ENCODE measurements around the gene PEX14.

The PEX14 gene

GRCh38 chr1:10667861-10668761 lies 193.4 kb downstream of the PEX14 start:
- no peak for DNase-seq (ENCODE audit: low read depth)

DNA sequence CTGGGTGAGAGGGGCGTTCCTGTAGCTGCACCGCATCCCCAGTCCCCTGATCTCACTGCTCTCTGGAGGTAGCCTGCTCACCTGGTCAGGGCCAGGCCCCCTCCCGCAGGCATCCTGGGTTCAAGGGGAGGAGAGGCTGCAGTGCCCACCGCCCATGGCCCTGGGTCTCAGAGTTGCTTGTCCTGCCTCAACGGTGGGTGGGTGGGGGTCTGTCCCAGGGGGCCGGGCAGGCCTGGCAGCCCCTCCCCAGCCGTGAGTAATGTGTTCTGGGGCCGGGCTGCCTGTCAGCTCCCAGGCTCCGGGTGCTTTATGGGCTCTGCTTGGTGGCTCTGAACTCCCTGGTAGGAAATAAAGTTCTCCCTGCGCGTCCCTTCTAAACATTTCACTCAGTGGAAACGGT lies 194.8 kb downstream of the PEX14 start:
- DNase-seq (ENCODE audit: low read depth): no peak

GRCh38 chr1:10670190-10670589 lies 195.4 kb downstream of the PEX14 start:
- no peak for DNase-seq (ENCODE audit: low read depth)

DNA sequence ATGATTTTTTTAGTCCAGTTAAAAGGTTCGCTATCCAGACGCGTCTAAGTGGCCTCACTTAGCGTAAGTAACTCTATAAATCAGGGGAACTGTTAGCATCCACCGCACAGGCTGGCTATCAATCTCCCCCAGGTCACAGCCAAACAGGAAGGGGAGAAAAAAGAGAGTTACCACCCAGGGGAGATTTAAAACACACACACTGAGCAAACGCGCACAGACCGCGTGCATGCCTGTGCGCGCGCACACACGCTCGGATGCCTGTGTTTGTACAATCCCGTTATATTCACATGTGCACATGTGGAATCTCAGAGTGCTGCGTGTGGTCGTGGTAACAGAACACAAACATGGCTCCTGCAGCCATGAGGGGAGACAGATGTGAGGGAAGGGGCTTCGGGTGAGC lies 196.3 kb downstream of the PEX14 start:
- DNase-seq (ENCODE audit: low read depth): no peak

DNA sequence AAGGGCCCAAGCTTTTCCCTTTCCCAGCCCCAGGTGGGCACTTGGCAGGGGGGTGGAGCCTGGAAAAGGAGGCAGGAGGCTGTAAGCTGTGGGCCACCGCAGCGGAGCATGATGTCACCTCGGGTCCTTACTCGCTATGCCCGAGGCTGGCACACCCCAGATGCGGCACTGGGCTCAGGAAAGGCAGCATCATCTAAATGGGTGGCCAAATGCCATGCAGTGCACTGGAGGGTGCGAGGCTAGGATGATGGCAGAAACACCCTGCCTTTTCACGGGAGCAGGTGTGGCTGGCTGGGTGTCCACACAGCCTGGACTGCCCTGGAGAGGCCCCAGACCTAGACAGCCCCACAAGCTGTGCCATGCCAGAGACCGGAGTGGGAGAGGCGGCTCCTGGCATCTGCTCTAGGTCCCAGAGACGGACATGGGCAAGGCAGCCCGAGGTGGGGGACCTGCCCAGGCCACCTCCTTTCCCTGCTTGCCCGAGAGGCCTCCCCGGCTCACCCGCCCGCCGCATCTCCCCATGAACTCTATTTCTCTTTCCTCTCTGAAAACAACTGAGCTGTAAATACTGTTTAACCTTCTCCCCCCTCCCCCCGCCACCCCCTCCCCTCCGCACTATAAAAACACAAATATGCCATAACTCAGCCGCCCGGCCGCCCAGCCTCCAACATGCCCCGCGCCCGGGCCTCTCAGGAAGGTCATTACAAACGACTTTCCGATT lies 197.0 kb downstream of the PEX14 start:
- no peak for DNase-seq (ENCODE audit: low read depth)

GRCh38 chr1:10672343-10673050 lies 197.7 kb downstream of the PEX14 start:
- no peak for DNase-seq (ENCODE audit: low read depth)

- no peak for DNase-seq (ENCODE audit: low read depth)
These were observed 198.5 kb downstream of the PEX14 start for GRCh38 chr1:10673109-10673711.

DNA sequence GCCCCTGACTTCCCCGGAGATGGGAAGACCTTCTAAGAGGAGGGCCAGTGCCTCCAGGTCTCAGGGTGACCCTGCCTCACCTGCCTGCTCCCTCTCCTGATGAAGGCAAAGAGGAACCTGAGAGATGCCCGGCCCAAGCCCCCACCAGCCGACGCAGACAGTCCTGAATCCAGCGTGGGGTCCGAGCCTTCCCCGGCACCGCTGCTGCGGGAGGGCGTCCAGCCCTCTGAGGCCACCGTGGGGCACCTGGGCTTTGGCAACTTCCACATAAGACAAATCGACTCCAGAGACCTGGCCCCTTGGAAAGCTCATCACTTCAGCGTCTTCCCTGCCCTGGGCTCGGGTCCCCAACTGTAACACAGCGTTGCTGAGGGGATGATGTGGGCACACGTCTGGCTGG lies 199.5 kb downstream of the PEX14 start:
- no peak for DNase-seq (ENCODE audit: low read depth)

GRCh38 chr1:10674700-10675609 lies 200.2 kb downstream of the PEX14 start:
- DNase-seq (ENCODE audit: low read depth): no peak

DNA sequence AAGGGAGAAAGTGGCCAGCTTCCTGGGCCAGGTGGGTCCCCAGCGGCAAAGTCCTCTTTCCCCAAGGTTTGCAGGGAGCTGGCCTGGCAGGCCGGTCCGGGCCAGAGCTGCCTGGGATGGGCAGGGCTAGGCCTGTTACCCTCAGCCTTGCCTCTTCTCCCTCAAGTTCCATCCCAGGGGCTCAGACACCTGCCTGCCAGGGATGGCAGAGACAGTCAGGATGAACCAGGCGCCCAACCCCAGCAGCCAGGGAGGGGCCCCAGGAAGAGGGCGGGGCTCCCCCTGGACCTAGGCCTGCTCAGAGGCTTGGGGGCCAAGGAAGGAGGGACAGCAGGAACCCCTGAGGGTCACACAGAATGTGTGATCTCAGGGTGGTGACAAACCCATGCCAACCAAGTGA lies 201.1 kb downstream of the PEX14 start:
- DNase-seq (ENCODE audit: low read depth): no peak

- DNase-seq (ENCODE audit: low read depth): no peak
These were observed 202.2 kb downstream of the PEX14 start for GRCh38 chr1:10676963-10677362.

- no peak for DNase-seq (ENCODE audit: low read depth)
These were observed 203.0 kb downstream of the PEX14 start for GRCh38 chr1:10677491-10678391.

DNA sequence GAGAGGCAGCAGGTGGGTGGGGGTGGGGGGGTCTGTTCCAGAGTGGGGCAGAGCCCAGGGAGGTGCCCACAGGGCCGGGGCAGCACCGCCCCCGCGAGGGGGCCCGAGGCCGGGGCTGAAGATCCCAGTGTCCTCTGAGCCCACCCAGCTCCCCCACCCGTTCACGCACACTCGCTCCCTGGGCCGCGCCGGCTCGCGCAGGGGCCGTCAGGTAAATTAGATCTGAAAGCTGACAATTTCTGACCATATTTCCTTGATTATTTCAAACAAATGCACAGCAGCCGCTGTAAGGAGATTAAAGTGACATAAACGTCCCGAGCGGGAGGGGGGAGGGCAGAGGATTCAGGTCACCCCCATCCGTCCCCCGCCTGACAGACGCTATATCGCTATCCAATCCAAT lies 203.7 kb downstream of the PEX14 start:
- no peak for DNase-seq (ENCODE audit: low read depth)

GRCh38 chr1:10678852-10679251 lies 204.1 kb downstream of the PEX14 start:
- DNase-seq (ENCODE audit: low read depth): no peak

DNA sequence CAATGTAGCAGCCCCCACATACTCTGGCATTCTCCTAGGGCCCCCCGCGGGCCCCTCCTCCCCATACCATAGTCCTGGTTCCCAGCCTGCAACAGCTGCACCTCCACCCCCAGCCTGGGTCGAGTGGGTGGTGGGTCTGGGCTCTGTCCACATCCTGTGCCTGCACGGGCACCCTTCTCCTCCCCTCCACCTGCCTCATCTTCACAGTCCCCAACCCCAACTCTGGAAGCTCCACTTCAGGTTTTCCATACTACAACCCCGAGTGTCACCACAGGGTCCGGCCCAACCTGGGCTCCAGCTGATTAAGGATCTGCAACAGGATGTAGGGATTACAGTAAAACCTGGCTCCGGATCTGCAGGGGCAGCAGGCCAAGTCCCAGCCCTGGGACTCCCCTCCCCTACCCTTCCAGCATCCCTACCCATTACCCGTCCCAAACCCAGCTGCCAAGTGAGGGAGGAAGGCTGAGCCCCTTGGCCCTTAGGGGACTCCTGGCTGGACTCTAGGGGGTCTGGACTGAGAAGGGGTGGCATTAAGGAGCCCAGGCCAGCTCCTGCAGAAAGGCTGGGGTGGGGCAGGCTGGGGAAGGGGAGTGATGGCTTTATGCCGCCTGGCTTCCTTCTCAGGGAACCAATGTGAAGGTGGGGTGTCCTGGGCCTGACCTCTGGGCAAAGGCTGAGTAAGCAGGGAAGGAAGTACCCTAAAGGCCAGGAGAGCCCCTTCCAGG lies 204.9 kb downstream of the PEX14 start:
- DNase-seq (ENCODE audit: low read depth): no peak
